NCI-H128 (cell line): ENCODE data around the gene DLX1.
"Not testable (repeated sequence)": the region's sequence is repeated elsewhere in the genome, so short reads cannot be mapped to it uniquely, and the experiment has no call there.

Experiments used
- DNase-seq: peaks from one replicate; lab custom pipeline; 2025; ENCODE audit not compliant: unreplicated experiment; lab: John Stamatoyannopoulos, UW

DLX1 gene

DNA sequence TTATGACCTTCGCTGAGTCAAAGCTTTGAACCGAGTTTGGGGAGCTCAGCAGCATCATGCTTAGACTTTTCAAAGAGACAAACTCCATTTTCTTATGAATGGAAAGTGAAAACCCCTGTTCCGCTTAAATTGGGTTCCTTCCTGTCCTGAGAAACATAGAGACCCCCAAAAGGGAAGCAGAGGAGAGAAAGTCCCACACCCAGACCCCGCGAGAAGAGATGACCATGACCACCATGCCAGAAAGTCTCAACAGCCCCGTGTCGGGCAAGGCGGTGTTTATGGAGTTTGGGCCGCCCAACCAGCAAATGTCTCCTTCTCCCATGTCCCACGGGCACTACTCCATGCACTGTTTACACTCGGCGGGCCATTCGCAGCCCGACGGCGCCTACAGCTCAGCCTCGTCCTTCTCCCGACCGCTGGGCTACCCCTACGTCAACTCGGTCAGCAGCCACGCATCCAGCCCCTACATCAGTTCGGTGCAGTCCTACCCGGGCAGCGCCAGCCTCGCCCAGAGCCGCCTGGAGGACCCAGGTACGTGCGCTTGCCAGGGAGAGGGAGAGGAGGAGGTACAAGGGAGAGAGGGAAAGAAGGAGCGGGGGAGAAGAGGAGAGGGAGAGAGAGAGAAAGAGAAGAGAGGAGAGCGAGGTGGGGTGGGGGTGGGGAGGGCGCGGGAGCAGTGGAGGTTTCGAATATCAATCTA, at the start of gene DLX1:
DLX1 (plus strand) TSS at position 48 of the 700 bp plus-strand sequence; CDS start at position 219, 171 bp downstream.
- DNase-seq, result no peak

DNA sequence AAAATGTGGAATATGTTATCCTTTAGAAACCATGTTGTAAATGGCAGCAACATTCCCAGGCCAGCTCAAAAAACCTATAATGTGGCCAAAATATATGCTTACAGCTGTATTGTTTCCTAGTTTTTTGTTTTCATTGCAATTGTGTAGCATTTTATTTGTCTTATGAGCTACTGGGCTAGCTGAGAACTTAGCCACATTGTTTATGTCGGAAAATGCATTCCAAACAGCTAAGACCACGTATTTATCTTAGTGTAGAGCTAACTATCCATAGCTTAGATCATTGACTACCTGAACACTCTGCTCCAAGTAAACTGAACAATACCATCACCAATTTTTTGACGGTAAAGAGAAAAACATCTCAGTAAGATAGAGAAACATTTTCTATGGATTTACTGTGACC, 47.2 kb upstream of the DLX1 start:
- no peak for DNase-seq

- DNase-seq, result no peak
Observed at GRCh38 chr2:172038604-172039003, 46.7 kb upstream of the DLX1 start.

DNA sequence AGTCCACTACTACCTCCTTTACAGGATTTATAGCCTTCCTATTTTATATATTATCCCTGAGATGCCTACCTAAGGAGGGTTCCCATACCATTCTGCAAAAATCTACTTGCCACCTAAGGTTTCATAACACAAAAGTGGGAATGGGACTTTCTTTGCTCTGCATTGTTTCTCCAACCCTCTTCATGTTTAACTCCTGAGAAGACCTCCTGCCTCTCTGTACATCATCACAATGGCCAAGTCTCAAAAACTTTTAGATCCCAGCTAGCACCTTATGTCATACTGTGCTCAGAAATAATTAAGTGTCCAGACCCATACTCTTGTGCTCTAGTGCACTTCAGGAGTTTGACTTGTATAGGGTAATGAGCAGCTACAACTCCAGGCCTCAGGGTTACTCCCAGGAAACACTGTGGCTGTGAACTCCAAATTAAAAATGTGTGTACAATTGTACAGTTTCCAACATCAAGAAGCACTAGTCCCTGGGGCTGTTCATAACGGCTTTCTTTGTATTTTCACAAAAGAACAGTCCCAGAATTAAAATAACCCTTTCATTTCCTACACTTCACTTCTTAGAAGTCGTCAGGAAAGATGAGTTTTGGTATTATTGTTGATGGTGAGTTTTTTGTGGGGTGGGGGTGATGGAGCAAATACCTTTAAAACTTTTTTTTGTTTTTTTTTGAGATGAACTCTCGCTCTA, 46.1 kb upstream of the DLX1 start:
- DNase-seq, result no peak

- DNase-seq, result no peak
Observed at GRCh38 chr2:172040311-172040710, 45.0 kb upstream of the DLX1 start.

DNA sequence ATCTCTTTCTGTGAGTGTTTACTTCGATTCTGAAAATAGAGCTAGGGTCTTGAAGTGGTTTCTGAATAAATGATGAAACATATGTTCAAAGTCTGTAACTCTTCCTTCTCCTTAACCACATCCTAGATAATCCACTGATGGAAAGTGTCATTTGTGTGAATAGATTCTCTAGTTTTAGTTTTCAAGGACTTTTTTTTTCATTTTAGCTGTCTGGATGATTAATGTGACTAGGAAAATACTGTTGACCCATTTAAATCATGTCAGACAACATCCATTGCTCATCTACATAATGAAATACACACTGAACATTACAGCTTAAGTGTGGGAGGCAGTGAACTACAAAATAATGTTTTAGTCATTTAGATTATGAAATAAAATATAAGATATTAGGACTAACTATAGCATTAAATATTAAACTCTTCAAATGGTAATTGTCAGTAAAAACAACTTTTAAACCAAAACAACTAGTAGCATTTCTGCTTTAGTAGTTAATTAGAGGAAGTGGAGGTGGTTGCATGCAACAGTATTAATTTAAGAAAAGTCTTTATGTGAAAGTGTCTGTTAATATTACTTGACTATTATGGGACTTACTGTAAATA, 39.1 kb upstream of the DLX1 start:
- DNase-seq, result no peak

DNA sequence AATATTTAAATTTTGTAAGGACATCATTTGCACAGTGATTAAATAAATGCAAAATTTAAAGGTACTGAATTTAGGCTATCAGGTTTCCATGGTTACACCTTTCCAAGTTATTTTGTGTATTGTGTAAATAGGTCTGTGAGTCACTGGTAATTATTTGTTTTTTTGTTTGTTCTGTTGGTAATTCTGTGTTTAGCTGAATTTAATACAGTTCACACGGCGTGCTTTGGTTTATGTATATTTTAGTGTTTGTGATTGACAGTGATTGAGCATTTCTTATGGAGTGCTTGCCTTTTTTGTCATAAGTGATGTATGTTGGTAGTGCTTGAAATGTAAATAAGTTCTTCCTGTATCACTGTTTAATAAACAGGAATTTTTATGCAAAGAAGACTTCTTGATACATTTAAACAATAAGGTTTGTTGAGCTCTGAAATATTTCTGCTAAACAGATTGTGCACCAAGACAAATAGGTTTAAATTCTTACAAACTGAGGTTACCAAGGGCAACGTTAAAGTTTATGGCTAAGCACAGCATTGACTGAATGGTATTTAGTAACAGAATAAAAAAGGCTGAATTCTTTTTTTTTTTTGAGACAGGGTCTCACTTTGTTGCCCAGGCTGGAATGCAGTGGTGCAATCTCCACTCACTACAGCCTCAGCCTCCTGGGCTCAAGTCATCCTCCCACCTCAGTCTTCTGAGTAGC, 38.3 kb upstream of the DLX1 start:
- DNase-seq, result no peak

- DNase-seq, result no peak
Observed at GRCh38 chr2:172047566-172048507, 37.5 kb upstream of the DLX1 start.

DNA sequence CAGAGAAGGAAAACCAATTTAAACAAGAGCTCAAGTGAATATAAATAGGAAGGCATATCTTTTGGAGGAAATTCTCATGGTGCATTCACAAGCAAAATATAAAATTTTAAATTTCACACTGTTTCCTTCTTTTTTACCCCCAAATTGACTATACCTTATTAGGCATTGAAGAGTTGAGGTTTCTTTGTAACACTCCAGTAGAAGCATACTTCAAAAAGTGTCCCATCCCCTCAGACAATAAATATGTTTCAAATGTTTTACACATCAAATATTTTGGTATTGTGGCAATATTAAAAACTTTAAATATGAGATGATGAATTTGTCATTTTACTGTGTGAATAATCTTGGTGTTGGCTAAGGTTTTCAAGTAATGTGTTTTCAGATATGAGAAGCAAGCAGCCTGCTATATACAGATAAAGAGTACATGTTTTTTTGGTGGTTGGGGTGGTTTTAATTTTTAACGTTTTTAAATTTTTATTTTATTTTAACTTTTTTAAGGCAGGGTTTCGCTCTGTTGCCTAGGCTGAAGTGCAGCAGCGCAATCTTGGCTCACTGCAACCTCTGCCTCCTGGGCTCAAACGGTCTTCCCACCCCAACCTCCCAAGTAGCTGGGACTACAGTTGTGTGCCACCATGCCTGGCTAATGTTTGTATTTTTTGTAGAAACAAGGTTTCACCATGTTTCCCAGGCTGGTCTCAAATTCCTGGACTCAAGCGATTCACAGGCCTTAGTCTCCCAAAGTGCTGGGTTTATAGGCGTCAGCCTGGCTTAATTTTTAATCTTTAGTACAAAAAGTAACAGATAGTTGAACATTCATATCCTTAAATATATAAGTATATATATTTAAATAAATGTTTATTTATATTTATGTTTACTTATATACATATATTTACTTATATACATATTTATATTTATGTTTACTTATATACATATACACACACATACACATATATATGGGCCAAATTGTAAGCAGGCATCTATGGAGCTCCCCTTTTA, 36.5 kb upstream of the DLX1 start:
- no peak for DNase-seq

DNA sequence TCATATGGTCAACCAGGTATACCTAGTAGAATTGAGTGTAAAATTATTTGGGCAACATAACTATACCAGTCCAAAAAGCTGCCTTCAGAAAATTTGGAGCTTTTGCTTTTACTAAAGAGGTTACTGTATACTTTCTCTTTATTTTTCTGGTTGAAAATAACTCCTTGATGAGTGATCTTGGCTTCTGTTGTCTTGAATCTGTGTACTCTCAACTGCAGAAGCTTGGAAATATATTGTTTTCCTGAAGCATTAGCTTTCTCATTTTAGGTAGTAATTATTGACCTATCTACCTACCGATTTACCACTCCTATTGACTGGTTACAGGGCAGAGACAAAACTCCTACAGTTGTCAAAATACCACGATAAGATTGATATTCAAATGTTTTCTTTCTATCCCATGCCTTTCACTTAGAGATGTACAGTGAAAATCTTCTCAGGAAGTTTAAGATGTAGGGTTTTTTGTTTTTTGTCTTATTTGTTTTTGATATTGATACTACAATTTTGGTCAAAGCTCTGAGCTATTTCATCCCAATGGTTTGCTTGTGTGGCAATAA, 35.7 kb upstream of the DLX1 start:
- DNase-seq, result no peak

GRCh38 chr2:172050479-172051125, 34.7 kb upstream of the DLX1 start:
- DNase-seq, result no peak

DNA sequence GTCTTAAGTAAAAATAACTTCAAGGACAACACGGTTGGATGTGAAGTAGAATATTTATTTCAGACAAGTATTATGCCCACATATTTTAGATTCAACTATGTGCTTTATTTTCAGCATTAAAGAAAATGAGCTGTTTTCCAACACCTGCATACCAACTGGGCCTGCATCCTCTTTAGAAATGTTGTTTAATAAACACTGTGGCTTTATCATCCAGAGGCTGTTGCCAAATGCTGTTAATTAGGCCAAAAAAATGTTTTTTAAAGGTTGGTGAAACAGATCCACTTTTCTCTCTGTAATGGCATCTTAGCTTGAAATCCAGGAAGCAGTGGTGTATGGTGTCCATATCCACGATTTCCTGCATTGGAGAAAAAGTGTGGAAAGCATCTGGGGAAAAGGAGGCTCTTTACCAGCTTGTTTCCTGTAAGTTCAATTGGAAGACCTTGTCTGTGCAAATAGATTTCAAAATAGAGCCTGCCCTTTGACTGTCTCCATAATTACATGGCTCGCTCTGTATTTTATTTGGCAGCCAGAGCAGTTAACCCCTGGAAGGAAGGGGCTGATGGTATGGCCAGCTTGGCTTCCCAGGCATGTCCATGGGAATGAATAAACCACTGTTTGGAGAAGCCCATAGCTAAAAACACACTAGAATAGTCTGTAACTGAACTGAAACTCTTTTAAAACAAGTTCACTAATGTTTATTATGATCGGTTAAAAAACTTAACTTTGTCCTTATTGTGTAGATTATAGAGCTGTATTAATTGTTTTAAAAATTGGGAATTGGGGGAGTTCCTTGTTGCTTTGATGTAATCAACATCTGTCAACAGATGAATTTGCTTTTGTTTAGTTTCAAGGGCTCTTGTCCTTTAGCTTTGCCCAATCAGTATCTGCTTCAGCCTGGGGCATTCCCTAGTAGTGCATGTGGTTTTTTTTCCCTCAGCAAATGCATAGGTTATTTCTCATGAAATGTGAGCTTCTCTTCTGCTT, 33.0 kb upstream of the DLX1 start:
- no peak for DNase-seq

DNA sequence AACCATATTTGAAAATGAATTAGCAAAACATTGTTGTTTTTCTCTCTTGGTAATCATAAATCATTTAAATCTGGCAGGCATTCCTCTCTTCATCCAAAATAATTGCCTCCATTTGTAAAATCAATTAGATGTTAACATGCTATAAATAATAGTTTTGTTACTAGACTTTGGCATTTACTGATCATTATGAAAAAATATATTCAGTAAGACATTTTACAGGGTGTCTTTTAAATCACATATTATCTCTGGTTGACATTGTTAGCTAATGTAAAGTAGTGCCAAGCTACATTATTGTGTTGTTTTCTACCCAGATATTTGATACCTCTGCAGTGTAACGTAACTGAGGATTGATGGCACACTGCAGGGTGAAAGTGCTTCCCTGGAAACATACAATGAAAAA, 31.8 kb upstream of the DLX1 start:
- DNase-seq, result no peak

DNA sequence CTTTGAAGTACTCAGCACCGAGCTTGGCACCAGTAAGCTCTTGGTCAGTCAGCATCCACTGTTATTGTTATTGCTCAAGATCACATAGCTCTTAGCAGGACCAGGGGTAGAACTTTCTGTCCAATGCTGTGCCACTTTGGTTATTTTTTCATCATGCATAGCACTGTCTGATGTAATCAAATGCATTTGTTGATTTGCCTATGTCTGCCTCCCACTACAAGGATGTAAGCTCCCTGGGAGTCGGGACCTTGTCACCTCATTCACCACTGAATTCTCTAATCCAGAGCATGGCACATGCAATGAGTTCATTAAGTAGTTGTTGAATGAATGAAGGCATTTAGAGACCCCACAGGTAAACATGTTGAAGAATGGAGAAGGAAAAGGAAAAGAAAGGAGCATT, 29.0 kb upstream of the DLX1 start:
- no peak for DNase-seq

- DNase-seq, result no peak
Observed at GRCh38 chr2:172058660-172059059, 26.6 kb upstream of the DLX1 start.

DNA sequence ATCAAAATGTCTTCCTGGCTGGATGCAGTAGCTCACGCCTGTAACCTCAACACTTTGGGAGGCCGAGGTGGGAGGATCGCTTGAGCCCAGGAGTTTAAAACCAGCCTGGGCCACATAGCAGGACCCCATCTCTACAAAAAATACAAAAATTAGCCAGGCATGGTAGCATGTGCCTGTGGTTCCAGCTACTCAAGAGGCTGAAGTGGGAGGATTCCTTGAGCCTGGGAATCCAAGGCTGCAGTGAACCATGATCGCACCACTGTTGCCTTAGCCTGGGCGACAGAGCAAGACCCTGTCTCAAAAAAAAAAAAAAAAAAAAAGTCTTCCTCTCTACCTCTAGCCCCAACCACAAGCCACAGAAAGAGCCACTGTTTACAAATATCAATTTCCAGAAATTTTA, 25.2 kb upstream of the DLX1 start:
- not testable (repeated sequence) for DNase-seq

DNA sequence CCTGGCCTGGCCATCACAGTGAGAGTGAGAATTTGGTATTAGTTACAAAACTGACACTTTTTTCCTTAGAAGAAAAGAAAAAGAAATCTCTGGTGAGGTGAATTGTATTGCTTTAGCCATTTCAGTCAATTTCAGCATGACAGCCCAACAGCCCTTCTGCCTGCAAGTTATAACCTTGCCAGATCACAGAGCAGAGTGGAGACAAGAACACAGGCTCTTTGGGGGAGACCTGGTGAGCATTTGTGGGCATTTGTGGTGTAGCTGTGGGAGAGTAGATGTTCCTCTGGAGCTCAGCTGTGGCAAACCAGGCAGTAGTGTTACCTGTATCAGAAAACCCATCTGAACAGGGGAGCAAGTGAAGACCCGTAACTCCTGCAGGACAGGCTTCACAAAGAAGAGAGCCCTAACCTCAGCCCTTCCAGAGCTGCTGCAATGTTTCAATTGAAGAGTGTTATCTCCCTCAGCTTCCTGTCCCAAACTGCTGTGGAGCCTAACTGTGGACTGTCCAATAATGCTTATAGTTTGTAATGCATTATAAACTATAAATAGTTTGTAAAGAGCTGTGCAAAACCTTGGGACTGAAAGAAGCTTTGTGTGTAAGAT, 22.8 kb upstream of the DLX1 start:
- DNase-seq, result no peak
